AML-193 (cell line): ENCODE measurements around the gene C2orf72.
"Not testable (repeated sequence)": the region's sequence is repeated elsewhere in the genome, so short reads cannot be mapped to it uniquely, and the experiment has no call there.

ENCODE experiments used
- DNase-seq, 2 experiments: peaks; one replicate each; lab custom pipeline; 2025; lab: John Stamatoyannopoulos, UW

The C2orf72 gene

DNA sequence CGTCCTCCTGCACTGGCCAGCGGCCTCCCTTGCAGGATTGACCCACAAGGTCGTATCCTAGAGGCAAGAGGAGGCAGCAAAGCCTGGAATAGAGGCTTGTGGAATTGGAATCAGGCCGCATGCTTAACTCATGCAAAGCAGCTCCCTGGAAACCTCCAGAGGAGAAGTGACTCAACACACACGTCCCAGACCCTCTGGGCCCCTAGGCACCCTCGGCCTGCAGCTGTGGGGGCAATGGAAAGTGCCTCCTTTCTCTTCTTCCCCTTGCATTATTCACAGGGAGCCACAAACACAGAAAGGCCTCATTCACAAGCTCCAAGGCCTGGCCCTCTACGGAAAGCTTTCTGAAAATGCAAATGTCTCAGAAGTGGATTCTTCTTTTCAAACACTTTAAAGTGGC is 21.8 kb upstream of the C2orf72 start:
- DNase-seq = no peak

DNA sequence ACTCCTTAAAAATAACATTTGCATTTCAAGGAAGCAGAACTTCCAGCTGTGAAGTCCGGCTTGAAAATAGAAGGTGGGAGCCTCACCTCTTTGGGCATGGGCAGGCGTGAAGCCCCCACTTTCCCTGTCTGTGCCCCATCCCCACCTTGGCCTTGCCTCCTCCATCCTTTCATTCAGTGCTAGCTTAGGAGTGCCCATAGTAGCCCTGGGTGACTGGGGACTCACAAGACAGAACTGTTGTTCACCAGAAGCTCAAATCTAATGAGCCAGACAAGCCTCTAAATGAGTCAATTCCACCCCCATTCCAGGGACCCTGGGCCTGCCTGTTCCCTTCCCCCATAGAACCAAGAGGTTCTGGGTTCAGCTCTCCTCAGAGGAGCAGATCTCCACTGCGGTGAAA is 21.4 kb upstream of the C2orf72 start:
- no peak for DNase-seq

DNA sequence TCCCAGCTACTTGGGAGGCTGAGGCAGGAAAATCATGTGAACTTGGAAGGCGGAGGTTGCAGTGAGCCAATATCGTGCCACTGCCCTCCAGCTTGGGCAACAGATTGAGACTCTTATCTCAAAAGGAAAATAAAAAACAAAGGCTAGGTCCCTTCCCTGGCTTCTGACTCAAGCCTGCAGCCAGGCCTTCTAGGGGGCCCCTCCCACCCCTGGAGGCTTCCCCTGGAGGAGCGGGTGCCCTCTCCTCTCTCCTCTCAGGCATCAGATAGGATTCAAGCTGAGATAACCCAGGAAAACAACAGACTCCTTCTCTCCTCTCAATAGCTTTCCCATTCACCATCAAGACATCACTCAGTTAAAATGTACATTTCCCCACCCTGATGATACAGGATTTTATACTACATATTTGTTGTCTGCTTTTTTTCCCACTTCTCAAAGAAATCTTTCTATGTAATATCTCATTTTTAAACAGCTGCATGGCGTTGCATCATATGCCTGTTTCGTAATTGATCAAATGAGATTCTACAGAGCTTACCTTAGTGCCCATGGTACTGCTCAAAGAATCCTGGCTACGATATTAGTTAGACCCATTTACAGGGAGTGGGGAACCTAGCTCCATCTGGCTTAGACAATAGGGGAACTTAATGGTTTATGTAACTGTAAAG is 20.6 kb upstream of the C2orf72 start:
- DNase-seq = no peak

DNA sequence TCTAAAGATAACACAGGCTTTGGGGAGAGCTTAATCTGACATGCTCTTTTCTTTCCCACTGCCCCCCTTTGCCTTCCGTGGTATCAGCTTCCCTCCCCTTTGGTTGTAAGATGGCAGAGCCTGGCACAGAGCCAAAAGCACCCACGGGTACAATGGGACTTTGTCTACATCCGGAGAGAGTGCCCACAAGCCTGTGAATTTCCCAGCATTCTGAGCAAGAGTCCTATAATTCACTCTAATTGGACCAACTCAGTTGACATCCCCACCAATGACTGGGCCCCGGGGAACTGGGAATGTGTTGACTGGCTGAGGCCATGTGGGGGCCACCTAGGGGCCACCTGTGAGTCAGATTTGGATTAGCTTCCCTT is 20.1 kb upstream of the C2orf72 start:
- no peak for DNase-seq

DNA sequence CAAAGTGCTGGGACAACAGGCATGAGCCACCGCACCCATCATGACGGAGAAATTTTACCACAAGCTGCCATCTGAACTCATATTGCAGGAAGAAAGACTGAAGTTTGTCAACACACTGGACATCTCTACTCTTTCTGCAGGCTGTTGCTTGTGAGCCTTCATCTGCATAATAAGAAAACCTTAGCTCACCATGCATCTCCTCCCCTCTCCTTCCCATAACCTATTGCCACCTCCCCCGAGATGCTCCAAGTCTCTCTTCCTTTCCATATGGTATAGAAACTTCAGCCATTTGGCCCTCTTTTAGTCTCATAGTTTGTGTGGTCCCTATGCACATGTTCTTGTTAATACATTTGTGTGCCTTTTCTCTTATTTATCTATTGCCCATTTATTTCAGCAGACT is 19.1 kb upstream of the C2orf72 start:
- no peak for DNase-seq

DNA sequence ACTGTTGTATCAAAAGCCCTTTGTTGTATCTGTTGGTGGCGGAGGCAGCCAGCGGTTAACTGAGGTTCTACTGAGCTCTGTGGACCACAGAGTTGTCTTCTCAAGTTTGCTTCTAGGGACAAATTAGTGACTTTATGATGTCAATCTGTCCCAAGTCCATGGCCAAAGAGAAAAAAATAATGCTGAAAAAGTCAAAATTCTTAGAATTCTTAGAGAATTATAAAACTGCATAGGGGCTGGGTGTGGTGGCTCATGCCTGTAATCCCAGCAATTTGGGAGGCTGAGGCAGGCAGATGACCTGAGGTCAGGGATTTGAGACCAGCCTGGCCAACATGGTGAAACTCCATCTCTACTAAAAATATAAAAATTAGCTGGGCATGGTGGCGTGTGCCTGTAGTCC is 12.3 kb upstream of the C2orf72 start:
- not testable (repeated sequence) for DNase-seq

DNA sequence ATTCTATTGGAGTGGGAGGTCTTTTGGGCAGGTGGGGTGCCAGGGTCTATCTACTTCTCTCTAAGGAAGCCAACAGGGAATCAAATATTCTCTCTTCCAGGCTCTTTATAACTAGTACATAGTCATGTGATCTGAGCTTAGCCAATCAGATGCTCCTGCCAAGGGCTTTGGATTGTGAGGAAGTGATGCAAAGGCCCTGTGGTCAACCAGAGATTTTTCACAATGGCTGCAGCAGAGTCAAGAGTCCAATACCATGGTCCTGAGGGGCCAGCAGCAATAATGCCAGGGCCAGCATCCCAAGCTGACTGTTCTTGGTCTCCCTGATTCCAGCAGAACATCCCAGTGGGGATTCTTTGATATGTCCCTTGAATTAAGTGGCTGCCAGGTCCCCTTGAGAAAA is 8.4 kb upstream of the C2orf72 start:
- no peak for DNase-seq

DNA sequence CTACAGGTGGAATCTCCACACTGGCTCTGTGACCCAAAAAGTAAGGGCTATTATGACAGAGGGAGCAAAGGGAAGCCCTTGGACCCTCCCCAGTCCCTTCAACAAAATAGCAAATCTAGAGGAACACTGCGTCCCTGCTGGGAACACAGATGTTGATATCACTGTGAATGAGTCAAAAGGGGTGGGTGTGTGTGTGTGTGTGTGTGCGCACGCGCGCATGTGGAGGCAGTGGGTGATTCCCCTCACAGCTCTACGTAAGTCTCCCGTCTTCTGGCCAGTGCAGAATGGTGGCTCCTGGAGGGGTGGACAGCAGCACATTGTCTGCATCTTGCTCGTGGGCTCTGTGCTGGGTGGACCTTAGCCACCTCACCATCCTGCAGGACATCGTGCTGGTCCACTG is 7.8 kb upstream of the C2orf72 start:
- DNase-seq = no peak

DNA sequence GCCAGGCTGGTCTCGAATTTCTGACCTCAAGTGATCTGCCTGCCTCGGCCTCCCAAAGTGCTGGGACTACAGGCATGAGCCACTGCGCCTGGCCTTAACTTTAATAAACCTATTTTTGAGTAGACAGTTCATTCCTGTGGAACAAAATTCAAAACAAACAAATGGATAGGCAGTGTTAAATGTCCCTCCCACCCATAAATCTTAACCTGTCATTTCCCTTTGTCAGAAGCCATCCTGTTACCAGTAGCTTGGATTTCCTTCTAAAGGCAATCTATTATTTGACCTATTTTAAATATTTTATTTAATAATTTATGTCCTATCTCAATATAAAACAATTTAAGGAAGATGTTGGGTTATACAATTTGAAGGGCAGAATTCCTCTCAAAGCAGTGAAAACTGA is 6.6 kb upstream of the C2orf72 start:
- no peak for DNase-seq

DNA sequence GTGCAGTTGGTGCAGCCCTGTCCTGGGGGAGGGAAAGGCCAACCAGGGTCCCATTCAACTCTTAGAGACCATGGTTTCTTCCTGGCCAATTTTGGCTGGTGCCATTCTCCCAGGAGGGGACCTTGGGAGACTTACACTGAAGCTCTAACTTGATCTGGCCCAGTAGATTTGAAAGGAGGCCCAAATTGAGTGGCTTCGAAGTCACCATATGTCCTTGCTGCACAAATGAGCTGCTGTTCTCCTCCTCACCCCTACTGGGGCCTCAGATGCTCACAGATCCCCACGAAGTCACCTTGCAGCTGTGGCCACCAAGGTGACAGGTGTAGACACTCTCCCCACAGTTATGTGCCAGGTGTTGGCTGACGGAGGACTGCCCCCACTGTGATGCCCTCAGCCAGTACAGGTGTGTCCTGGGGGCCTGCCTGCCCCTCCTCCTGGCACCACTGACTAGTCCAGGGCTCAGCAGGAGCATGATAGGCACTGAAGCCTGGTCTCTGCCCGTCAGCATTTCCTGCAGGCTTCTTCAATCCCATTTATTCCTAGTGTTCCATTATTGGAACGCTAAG is 4.7 kb upstream of the C2orf72 start:
- DNase-seq = no peak

DNA sequence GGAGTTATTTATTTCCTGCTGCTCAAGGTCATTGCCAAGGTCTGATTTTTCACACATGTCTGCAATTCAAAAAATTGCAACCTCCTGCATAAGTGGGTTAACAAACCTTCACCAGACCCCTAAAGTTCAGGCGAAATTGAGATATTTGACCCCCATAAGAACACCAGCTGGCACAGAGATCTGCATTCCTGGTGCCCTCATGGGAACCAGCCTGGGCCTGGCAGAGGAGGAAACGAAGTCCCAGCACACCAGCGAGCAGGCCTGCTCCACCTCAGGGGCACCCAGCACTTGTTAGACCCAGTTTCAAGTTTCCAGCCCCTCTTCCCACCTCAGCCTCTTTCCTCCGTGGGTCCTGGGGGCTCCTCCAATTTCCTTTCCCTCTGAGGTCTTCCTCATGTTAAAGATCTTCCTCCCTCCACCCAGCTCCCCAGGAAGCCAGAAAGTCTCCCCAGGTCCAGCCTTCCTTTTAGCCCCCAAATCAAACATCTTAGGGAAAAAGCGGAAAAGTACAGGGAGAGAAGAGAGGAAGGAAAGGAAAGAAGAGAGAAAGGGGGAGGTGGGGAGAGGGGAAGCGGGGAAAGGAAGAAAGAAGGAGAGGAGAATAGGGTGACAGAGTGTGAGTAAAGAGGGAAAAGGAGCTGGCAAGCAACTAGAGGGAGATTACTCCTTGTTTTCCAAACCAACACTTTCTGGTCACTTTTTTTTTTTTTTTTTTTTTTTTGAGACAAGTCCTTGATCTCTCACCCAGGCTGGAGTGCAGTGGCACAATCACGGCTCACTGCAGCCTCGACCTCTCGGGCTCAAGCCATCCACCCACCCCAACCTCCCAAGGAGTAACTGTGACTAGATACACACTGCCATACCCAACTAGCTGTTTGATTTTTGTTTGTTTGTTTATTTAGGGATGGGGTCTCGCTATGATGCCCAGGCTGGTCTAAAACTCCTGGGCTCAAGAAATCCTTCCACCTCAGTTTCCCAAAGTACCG is 3.9 kb upstream of the C2orf72 start:
- no peak for DNase-seq

DNA sequence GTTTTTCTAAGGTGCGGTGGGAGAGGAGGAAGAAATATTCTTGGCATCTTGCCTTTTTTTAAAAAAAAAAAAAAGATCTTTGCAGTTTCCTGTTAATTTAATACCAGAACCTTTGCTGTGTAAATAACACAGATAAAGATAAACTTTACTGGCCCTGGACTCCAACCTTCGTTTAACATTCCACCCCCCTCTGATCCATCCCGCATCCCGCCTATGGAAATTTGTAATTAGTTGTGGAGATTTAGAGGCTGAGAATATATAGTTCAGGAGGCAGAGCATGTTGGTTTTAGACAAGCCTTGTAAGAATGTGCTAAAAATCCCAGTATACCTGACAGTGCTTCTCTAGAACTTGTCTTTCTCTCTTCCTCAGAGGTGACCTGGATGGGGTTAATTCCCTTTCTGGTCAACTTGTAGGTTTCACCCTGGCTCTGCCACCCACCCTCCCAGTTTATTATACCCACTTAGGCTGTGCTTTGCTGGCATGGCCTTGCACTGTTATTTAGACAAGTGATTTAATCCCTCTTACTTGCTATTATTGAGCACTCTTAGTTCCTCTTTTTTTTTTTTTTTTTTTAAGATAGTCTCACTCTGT is 2.9 kb upstream of the C2orf72 start:
- DNase-seq = no peak

DNA sequence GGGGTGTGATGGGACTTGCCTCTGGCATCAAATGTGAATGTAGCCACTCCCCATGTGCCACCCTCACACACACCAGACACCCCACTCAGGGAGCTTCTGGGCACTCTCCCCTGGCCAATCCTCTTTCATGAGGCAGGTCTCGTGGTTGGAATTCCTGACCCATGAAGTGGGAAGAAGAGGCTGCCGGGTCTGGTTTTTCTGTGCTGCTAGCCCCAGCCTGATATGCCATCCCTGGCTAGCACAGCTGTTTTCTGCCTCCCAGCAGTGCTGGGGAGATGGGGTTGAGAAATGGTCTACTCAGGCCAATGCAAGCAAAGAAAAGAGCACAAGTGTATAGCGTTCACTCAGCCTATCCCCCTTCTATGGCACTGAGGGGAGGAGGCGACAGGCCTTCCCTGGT is 1.2 kb upstream of the C2orf72 start:
- DNase-seq = no peak

DNA sequence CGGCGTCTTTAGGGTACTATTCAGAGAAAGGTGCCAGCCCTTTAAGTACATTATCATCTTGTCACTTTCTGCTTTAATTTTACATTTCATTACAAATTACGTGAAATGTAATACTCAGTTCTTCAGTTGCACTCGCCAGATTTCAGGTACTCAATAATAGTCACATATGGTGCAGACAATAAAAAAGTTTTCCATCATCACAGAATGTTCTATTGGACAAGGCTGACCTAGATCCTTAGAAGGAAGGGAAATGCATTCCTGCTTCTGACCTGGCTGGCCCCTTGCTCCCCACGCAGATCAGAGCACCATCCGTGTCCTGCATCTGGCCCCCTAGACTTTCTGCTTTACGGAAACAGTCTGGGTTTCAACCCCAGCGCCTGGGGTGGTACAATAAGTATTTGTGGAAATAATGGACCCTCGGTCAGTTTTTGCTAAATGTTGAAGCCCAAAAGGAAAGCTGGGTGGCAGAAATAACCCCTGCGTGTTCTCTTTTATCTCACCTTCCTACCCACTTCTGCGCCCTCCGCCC is 681 bp upstream of the C2orf72 start:
- DNase-seq = no peak

DNA sequence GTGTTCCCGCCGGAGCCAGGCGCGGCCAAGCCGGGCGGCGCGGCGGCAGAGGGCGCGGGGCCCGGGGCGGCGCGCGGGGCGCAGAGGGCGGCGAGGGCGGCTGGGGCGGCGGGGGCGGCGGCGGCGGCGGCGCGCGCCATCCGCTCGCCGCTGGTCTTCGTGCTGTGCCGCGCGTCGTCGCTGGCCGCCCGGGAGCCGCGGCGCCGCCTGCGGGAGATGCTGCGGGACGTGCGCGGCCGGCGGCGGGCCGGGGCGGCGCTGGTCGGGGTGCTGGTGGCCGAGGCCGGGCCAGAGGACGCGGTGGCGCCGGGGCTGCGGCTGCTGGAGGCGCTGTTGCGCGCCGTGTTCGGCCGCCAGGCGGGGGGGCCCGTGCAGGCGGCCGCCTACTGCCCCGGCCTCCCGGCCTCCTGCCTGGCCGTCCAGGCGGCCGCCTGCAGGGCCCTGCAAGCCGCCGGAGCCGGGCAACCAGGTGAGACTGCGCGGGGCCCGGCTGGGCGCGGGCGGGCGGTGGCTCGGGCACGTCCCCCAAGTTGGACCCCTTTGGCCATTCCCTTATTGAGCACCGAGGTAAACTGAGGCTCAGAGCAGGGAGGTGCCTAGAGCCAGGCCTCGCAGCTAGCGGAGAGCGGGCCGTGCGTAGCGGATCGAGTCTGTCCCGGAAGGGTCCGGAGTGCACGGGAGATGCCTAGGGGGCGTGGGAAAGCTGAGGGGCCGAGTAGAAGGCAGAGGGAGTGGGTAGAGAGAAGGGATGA is 584 bp downstream of the C2orf72 start:
- DNase-seq = no peak

DNA sequence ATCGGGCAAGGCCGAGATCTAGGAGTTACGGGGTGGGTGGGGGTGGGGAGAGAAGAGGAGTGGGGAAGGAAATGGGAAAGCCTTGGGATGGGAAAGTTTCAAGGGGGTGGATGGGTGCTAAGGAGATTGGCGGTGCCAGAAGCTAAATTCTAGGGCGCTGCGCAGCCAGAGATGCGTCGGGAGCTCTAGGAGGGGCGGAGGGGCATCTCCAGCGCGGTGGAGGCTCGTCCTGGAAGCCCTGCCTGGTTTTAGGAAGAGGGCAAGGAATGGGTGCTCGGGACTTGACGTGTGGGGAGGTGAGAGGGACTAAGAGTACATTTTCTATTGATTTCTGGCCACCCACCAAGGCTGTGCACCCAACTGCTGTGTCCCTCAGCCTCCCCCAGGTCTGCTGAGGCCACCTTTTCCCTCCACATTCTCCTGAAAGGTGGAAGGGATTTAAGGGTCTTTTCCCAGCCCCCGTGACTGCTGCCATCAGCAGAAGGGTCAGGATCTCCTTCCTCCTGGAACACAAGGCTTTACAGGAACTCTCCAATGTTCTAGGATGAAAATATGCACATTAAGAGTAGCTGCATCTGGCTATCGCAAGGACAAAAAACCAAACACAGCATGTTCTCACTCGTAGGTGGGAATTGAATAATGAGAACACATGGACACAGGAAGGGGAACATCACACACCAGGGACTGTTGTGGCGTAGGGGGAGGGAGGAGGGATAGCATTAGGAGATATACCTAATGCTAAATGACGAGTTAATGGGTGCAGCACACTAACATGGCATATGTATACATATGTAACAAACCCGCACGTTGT is 1.4 kb downstream of the C2orf72 start:
- no peak for DNase-seq

DNA sequence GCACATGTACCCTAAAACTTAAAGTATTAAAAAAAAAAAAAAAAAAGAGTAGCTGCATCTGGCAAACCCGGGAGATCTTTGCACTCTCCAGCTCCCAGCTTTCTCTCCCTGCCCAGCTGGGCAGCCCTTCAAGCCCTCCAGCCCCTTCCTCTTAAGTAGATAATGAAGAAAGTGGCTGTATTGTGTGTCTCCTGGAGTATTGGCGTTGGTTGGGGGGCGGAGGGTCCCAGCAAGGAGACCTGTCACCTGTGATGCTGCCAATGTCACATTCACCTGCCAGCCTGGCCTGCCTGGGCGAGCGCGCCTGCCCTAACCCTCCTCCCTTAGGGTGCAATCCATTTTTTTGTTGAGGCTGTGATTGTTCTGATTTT is 2.0 kb downstream of the C2orf72 start:
- no peak for DNase-seq

DNA sequence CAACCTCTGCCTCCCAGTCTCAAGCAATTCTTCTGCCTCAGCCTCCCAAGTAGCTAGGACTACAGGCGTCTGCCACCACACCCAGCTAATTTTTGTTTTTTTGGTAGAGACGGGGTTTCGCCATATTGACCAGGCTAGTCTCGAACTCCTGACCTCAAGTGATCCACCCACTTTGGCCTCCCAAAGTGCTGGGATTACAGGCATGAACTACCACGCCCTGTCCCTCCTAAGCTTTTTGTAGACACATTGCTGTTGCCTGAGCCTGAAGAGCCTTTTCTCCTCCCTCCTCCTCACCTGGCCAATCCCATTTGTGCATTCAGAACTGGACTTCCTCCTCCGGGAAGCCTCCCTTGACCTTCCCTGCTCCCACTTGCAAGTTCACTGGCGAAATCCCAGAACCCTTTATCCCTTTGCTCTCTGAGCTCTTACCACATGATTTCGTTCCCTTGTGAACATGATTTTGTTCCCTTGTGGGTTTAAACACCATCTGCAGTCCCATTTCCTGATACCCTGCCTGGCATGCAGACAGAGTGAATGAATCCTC is 2.6 kb downstream of the C2orf72 start:
- DNase-seq = no peak

DNA sequence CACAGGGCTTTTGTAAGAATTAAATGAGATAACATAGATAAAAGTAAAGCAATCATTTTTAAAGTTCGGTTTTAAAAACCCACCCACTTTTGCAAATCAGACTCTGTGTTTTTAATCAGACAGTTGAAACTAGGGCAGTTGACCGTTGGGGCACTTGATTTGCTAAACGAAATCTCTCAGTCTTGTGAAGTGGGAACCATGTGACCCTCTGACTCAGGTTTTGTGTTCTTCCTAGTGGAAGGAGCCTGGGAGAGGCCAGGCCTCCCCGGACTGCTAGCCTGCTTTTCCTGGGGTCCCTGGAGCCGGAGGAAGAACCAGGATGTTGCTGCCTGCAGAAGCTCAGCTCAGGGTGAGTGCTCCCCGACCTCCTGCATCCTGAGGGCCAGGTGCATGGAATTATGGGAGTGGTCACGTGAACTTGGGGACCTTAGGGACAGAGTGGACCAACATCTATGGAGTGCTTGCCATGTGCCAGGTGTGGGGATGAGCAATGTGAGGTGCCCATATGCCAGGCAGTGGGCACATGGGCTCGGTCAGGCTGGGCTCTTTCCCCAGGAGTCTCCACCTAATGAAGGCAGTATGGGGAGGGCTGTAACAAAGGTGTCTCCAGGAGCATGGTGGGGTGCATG is 3.9 kb downstream of the C2orf72 start:
- DNase-seq = no peak

DNA sequence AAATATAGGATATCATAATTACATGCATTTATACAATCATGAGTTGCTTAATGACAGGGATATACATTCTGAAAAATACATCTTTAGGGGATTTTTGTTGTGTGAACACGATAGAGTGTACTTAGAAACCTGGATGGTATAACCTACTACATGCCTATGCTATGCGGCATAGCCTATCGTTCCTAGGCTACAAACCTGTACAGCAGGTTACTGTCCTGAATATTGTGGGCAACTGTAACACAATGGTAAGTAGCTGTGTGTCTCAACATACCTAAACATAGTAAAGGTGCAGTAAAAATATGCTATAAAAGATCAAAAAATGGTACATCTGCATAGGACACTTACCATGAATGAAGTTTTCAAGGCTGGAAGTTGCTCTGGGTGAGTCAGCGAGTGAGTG is 6.5 kb downstream of the C2orf72 start:
- no peak for DNase-seq
